Stimulated activated CD4-positive, alpha-beta T cell treated with anti-CD3 and anti-CD28 coated beads, Interleukin-1b, Interleukin-23, amount 100 ng/mL, for 4 hours (primary cell): ENCODE measurements around the gene PAK5.

Experiments used
- DNase-seq, 2 donors: peaks; one replicate each; pipeline ENCODE4 v3.0.0-alpha.2; 2020; ENCODE audit warnings: low read depth in 2 of 2

Gene PAK5

DNA sequence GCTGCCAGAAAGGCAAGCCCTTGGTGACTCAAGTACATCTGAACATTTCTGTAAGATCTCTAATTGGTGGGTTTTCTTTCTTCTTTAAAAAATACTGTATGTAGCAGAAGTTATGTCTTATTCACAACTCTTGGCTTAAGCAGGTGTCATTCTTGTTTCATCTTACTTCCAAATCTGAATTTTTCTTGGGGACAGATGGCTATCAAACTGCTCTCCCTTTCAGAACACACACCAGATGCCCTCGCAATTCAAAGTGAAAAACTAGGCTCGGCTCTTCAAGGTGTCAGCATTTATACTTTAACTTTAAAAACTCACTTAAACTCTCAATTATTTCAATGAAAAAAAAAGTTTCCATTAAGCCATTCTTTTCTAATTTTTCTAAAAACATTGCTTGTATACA is 49.7 kb downstream of the PAK5 start:
- DNase-seq: no peak

DNA sequence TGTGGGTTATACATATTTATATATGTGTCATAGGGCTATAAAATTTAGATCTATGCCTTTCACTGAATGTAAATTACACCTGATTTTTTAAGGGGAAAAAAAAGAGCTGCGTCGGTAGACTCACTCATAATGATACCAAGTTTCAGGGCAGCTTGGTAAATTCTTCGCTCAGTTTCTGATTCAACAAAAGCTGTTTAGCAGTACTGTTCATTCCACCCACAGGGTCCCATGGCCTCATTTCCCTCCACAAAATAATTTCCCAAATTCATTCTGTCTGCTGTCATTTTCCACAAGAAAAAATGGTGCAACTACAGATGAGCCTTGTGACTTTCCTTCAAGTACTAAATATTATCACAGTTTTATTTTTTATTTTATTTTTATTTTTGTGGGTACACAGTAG is 63.7 kb downstream of the PAK5 start:
- no peak for DNase-seq

DNA sequence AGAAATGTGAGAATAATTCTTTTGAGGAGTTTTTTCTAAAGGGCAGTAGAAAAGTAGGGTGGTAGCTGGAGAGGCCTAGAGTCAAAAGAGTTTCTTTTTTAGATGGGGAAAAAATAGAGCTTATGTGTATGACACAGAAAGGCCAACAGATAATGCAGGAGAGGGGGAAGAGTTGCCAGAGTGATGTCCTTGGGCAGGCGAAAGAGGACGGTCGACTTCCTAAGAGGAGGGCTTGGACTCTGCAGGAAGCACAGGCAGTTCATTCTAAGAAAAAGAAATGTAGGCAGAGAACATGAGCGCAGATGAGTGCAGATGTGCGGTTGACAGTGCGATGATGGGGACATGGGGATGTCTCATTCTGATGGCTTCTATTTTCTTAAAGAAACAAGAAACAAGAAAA is 68.9 kb downstream of the PAK5 start:
- DNase-seq: no peak

DNA sequence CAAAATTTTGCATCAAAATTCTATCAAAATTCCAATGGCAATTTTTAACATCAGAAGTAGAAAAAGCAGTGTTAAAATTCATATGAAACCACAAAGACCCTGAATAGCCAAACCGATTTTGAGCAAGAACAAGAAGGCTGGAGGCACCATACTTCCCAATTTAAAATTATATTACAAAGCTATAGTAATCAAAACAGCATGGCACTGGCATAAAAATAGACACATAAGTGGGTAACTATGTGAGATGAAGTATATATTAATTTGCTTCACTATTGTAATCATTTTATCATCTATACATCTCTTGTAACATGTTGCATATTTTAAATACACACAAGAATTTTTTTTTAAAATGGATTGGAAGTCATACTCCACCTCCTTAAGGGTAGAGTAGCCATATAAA is 77.4 kb downstream of the PAK5 start:
- no peak for DNase-seq

DNA sequence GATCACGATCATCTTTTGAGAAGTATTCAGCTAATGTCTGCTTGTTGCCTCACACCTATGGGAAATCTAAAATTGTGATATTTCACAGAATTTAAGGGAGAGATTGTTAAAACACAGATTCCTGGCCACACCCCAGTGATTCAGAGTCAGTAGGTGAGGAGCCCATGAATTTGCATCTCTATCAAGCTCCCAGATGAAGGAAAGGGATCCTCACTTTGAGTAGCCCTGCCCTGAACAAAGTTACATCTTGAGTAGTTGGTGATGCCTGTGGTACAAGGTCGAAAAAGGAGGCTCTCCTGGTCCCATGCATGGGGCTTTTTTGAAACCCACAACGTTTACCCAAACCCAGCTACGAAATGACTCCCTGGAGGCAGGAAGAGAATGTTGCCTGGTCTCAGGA is 79.5 kb downstream of the PAK5 start:
- DNase-seq: no peak

DNA sequence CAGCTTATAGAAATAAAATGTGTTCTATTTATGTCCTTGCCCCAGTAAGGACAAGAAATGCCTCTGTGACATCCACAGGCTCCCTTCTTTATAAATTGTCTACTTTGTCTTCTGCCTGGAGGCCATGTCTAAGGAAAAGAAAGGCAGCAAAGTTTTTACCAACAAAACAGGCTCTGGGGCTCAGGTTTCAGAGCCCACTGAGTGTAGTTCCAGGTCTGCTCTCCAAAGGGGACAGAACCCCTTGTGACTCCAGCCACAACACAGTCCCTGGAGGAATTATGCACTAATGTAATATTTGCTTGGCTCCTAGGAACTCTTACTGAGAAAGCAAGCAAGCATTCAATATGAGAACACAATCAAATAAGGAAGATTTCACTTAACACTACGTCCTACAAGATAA is 80.1 kb downstream of the PAK5 start:
- no peak for DNase-seq

DNA sequence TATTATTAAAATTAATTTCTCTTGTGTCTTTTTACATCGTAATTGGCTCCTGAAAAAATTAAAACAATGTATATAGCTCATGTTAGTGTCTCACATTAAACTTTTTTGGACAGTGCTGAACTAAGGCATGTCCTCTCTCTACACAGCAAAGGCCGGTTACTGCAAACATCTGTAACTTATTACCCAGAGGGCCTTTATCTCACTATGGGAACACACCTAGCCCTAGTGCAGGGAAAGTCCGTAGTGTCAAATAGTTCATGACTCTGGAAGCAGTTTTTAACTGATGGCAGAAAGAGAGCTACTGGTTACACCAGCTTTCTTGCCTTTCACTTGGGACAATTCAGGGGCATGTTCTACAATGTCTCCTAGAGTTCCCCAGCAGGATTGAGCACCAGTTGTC is 82.2 kb downstream of the PAK5 start:
- no peak for DNase-seq

DNA sequence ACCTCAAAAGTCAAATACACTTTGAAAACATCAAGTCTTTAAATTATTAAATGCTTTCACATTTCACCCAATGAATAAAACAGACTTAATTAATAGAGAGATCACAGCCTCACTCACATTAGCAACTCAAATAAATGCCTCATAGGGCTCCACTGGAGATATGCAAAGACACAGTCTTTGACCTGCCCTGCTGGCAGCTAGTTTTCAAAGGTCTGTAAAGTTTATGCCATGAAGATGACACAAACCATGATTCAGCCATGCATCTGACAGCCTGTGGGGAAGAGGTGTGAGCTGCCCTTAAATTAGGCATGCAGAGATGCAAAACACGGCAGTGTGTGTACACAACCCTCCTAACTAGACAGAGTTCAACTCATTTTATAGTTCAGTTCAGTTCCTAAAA is 83.6 kb downstream of the PAK5 start:
- DNase-seq: no peak

DNA sequence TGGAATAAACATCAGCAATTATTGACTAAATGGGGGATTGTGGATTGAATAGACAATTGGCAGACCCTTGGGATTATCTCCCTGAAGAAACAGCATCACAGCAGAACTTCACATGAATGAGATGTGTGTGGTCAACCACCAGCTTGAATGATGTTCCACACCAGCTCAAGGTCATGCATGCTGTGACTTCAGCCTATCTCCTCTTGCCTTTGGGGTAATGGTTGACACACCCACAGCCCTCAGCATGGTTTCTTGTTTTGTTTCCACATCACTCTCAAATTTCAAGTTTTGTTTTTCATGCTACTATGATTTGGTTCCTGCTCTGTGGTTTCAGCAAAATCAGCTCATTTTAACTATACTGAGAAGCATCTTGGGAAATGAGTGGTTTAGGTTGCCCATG is 94.3 kb downstream of the PAK5 start:
- no peak for DNase-seq

DNA sequence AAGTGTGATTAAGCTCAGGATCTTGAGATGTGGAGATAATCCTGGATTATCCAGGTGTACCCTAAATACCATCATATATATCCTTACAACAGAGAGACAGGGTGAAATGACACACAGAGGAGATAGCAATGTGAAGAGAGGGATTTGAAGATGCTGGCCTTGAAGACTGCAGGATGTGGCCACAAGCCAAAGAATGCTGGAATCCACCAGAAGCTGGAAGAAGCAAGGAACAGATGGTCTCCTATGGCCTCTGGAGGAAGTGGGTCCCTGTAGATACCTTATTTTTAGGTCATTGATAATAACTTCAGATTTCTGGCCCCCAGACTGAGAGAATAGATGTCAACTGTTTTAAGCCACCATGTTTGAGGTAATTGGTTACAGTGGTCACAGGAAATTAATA is 95.0 kb downstream of the PAK5 start:
- no peak for DNase-seq

DNA sequence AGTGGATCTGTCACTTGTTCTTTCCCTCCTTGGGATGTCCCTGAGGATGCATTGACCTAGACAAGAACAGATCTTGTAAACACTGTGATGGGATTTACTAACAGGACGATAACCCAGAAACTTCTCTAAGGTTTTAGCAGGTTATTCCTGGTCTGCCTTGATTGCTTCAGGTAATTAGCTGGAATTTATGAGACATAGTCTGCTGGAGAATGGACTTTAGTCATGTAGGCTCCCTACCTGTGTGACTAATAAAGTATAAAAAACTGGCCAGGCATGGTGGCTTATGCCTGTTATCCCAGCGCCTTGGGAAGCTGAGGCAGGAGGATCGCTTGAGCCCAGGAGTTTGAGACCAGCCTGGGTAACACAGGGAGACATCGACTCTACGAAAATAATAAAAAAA is 96.1 kb downstream of the PAK5 start:
- no peak for DNase-seq

DNA sequence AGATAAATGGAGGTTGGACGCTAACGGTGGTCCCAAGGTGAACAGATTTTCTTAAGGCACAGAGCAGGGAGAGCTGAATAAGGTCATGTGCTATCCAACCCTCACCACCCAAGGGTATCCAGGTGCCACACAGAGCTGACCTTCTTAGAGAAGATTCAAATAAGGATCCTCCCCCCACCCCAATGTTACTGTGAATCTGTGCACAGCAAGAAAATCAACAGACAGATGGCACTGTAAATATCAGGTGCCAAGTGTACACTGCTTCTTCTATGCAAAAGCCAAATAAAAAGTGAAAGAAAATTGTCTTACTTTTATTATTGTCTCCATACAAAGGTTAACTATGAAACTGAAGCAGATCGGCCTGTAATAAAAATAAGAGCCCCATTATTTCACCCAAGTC is 96.9 kb downstream of the PAK5 start:
- DNase-seq: no peak

DNA sequence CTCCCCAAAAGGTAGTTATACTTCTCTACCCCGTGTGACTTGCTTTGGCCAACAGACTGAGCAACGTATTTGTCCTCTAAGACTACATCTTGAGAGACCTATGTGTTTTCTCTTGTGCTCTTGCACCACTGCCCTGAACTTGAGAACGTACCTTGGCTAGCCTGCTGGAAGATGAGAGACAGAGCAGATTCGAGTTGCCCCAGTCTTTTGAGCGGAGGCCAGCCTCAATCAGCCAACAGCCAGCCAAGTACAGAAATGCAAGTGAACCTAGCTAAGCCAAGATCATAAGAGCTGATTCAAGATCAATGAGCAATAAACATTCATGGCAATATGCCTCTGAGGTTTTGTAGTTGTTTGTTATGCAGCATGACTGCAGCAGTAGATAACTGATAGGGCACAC is 98.4 kb downstream of the PAK5 start:
- DNase-seq: no peak

DNA sequence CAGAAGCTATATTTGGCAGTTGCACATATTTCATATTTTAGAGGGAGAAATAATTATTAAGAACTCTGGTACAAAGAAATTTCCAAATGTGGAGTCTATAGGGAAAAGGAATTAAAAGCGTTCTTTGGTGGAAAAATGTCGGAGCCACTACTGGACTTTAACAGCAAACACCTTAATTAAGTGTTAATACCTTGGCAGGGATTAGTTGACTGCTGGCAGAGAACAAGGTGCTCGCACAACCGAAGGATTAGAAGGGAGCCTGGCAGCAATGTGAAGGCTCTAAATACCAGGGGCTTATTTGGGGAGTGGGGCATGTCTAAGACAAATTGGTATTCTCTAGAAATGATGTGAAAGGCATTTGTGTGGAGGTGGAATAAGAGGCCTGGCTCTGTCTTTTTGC is 98.9 kb downstream of the PAK5 start:
- no peak for DNase-seq

DNA sequence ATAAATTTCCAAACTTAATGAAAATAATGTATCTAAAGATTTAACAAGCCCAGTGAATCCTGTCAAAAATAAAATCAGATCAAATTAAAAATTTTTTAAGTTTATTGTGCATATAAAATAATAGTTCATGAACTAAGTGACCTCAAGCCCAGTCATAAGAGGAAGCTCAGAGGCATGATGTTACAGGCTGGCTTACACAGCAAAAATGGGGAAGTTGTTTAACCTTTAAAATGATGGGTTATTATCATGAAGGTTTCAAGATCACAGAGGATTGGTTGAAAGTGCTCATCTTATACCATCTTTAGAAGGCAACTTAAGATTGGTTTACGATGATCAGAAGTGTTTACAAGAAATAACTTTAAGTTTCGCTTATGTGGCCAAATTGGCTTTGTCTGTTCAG is 102.5 kb downstream of the PAK5 start:
- no peak for DNase-seq

DNA sequence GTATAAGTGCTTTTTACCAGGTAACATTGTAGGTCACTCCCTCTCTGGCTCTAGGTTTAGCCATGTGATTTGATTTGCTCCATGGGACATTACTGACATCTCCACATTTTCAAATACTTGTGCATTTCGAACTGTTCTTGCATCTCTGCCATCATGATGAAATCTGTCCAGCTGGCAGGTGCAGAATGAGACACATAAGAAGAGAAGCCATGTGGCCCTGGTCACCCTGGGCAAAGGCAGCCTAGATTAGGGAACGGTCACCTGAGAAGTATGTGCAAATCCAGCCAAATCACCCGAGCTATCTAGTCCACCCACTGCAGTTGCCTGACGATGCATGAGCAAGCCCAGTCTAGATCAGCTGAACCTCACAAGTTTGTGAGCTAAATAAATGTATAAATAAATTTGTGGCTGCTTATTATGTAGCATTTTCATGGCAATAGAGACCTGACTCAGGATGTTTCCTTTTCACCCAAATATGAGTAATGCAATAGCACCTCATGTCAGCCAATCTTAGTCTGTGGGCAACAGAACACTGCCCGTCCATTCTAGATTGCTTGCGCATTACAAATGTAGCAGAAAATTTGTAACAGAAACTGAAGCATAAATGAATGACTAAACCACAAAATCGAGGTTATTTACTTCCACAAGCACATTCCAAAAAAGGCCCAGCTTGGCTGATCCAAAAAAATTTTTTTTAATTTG is 115.2 kb downstream of the PAK5 start:
- DNase-seq: no peak

DNA sequence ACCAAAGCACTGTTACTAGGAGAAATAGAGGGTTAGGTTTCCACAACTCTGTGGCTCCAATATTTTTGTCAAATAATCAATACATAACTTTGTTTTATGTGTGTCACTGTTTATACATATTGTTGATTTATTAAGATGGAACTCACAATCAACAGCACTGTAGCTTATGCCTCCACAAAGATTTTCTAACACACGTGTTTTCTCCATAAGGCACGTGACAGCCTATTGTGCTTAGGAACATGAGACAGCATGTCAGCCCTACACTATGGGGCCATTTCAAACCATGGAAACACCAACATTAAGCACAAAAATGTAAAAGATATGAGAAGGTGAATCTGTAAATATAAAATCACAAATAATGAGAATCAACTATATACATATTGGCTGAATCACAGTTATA is 127.0 kb downstream of the PAK5 start:
- DNase-seq: no peak

DNA sequence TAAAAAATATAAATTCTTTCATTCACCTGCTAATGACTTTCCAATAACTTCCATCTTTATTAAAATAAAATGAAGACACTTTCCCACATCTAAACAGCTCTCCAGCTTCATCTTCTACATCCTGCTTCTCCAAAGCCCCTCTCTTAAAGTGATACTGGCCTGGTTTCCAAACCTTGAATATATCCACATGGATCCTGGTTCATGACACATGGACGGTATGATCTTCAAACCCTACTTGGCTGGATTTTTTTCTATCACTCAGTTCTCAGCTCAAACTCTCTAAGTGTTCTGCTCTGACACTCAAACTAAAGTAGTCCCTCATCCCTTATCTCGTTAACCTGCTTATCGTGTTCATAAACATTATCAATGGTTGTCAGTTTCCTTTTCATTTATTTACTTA is 128.2 kb downstream of the PAK5 start:
- no peak for DNase-seq

DNA sequence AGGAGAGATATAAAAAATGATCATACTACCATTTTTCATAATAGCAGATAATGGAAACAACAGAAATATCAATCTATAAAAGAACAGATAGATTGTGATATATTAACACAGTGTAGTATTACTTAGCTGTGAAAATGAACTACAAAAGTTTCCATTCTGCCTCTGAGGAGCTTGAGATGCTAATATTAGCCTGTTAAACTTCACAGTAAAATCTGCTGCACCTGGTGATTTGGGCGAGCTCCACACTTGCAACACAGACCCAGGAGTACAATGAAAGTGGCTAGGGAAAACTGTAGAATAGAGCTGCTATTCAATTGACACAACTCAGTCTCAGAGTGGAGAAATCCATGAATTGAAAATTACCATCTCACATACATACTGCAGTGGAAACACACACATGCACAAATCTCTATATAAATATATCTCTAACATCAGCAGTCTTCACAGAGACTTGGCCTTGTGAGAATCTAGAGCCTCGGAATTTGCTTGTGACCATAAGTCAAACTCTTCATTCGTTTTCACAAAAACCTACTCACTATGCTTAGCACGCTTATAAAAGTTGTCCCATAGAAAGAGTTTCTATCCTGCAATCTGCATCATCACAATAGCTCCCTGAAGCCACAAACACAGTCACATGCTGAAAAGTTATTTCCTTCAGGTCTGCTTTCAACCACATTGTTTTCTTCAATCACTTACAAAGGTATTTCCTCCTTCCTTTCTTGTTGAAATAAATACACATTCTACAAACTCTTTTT is 133.0 kb downstream of the PAK5 start:
- DNase-seq: no peak

DNA sequence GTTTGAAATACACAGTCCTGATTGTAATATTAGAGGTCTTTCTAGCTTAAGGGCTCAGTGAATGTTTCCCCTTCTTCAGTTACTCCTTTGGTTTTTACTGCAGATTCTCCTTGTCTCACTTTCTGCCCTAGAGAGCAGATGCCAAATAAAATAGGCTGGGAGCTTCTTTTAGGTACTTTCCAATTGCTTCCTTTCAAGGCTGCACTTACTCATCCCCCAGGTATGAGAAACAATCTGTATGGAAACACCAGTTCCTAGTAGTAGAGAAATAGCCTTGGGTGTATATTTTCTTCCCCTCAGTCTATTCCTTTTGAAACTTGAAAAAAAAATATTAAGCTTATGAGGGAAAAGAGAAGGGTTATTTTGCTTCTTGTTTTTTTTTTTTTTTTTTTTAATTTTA is 139.7 kb downstream of the PAK5 start:
- no peak for DNase-seq

DNA sequence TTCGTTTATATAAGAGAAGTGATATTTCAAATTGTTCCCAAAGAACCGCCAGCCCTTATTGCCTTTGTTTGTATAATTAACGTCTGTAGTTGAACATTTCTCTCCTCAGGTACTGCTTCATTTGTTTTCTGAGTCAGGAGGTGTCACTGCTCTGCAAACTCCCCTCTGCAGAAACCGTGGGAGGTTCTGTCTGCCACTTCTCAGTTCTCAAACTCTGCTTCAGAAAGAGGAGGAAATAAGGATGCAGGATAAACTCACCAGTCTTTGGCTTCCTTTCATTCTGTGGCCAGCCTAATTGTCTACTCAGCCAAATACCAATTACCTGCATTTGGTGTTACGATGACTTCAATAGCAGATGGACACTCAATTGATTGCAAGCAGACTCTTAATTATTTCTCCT is 149.8 kb downstream of the PAK5 start:
- DNase-seq: no peak

DNA sequence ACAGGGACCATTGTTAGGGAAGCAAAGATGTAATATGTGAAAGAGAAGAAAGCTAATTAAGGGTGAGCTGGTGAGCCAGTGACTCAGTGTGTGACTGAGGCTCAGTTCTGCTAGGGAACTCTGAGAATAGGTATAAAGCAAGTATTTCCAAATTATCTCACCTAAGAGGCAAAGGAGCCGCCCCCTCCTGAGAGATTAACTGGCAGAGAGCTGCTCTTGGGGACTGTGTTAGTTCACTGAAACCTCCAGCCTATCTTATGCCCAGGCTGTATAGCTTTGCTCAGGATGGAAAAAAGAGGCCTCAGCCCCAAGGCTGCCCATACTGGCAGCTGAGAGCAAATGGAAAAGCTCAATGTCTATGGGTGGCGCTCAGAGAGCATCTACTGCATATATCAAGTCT is 152.0 kb downstream of the PAK5 start:
- DNase-seq: no peak

DNA sequence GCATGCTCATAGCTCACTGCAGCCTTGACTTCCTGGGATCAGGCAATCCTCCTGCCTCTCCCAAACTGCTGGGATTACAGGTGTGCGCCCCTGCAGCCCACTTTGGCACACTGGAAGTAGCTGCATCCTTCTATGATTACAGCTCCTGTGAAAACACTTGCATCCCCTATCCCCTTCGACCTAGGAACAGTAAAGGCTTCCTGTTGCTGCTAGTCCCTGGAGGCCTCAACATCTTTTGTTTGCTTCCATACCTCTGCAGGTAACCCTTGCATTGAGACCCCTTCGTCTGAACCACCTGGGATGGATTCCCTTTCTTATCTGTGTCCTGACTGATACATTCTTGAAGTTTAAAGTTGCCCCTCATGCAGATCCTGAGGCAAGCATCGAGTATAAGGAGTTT is 152.4 kb downstream of the PAK5 start:
- DNase-seq: no peak

DNA sequence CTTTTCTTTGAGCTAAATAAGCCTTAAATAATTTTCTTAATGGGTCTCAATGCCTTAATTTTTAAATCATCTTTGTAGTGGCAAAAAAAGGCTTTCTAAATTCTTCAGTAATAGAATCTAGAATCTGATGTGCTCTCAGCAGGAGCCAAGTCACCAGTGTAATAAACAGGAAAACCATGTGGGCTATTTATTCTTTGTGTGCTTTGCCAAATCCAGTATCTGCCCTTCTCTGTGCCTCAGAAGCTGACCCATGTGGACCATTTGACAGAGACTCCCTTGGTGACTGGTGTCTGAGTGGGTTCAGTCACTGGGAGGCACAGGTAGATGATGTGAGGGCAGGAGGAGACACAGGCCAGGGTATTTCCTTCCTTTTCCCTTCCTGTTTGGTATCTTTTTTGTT is 152.9 kb downstream of the PAK5 start:
- no peak for DNase-seq
